AG09319 (cell line): ENCODE data around the gene NDUFAF5.
"Not testable (repeated sequence)": the region's sequence is repeated elsewhere in the genome, so short reads cannot be mapped to it uniquely, and the experiment has no call there.

Experiments used
- DNase-seq: peaks from one replicate; pipeline ENCODE4 v3.0.0-alpha.2; 2010; ENCODE audit warnings: low read depth; ENCODE audit errors: extremely low read depth
- CTCF ChIP-seq: IDR thresholded peaks from 2 replicates; pipeline ENCODE4 v1.5.1; 2011; ENCODE audit warnings: low read depth, mild to moderate bottlenecking, inconsistent platforms, low read length, moderate library complexity

NDUFAF5 gene

GRCh38 chr20:13745784-13746183 lies 39.0 kb upstream of the NDUFAF5 start:
- TF ChIP-seq CTCF = no peak
- DNase-seq = no peak

- DNase-seq = no peak
- TF ChIP-seq CTCF = no peak
Observed at GRCh38 chr20:13749811-13750210, 35.0 kb upstream of the NDUFAF5 start.

GRCh38 chr20:13753436-13754036 lies 31.3 kb upstream of the NDUFAF5 start:
- no peak for TF ChIP-seq CTCF
- DNase-seq = no peak

- DNase-seq = no peak
Observed at GRCh38 chr20:13755809-13756208, 29.0 kb upstream of the NDUFAF5 start.

GRCh38 chr20:13756551-13756950 lies 28.3 kb upstream of the NDUFAF5 start:
- TF ChIP-seq CTCF = no peak
- DNase-seq = no peak

More at GRCh38 chr20:13755809-13756208, 29.0 kb upstream of the NDUFAF5 start:
- TF ChIP-seq CTCF = no peak

GRCh38 chr20:13758884-13759283 lies 25.9 kb upstream of the NDUFAF5 start:
- TF ChIP-seq CTCF = no peak
- no peak for DNase-seq

- not testable (repeated sequence) for DNase-seq
Observed at GRCh38 chr20:13760451-13760946, 24.3 kb upstream of the NDUFAF5 start.

GRCh38 chr20:13765299-13765698 lies 19.5 kb upstream of the NDUFAF5 start:
- TF ChIP-seq CTCF = no peak
- no peak for DNase-seq
